LNCAP (cell line): ENCODE data around the gene C1QTNF12.

Experiments used
- CTCF ChIP-seq: fragments of 450-650 bp; IDR thresholded peaks from 2 replicates; pipeline ENCODE4 v1.5.1; 2017; ENCODE audit warnings: mild to moderate bottlenecking

C1QTNF12 gene

GRCh38 chr1:1225238-1225845 is 21.2 kb downstream of the C1QTNF12 start:
- TF ChIP-seq CTCF, result no peak

- no peak for TF ChIP-seq CTCF
Observed at GRCh38 chr1:1223891-1224290, 22.6 kb downstream of the C1QTNF12 start.

GRCh38 chr1:1223321-1223720 is 23.2 kb downstream of the C1QTNF12 start:
- TF ChIP-seq CTCF, result no peak

GRCh38 chr1:1222575-1223225 is 23.8 kb downstream of the C1QTNF12 start:
- no peak for TF ChIP-seq CTCF

- TF ChIP-seq CTCF, result no peak
Observed at GRCh38 chr1:1221887-1222574, 24.5 kb downstream of the C1QTNF12 start.

GRCh38 chr1:1220197-1220596 is 26.3 kb downstream of the C1QTNF12 start:
- no peak for TF ChIP-seq CTCF

- TF ChIP-seq CTCF, result no peak
Observed at GRCh38 chr1:1219341-1219740, 27.2 kb downstream of the C1QTNF12 start.
